ENCODE measurements around the gene ERVK3-1.

GRCh38 chr19:58351558-58351878 lies 46.3 kb downstream of the ERVK3-1 start:
- TF ChIP-seq RAD21 (IDR thresholded peaks at IDR 0.05; ENCODE audit: low read depth) (no peak), CTCF (IDR thresholded peaks at IDR 0.05 in 2 of 3, conservative IDR thresholded peaks at IDR 0.05 in 1 of 3; ENCODE audit: borderline replicate concordance in 1 of 3, insufficient read depth in 1 of 3, low read depth in 2 of 3, low read length in 2 of 3) (no peak), EZH2phosphoT487 (IDR thresholded peaks at IDR 0.05; ENCODE audit: borderline replicate concordance) (no peak), EZH2 (IDR thresholded peaks at IDR 0.05) (no peak), POLR2A (IDR thresholded peaks at IDR 0.05; ENCODE audit: borderline replicate concordance, extremely low read depth, insufficient read depth, insufficient read length) (no peak), JUND (IDR thresholded peaks at IDR 0.05) (no peak), ELF1 (IDR thresholded peaks at IDR 0.05; ENCODE audit: borderline replicate concordance, low read depth) (no peak), REST (IDR thresholded peaks at IDR 0.05; ENCODE audit: low read depth) (no peak), POLR2AphosphoS5 (IDR thresholded peaks at IDR 0.05; ENCODE audit: low read depth, low read length) (no peak), TCF7L2 (IDR thresholded peaks at IDR 0.05; ENCODE audit: borderline replicate concordance, extremely low read depth, insufficient read depth, insufficient read length) (no peak)
- TF ChIP-seq, protein P1, sequence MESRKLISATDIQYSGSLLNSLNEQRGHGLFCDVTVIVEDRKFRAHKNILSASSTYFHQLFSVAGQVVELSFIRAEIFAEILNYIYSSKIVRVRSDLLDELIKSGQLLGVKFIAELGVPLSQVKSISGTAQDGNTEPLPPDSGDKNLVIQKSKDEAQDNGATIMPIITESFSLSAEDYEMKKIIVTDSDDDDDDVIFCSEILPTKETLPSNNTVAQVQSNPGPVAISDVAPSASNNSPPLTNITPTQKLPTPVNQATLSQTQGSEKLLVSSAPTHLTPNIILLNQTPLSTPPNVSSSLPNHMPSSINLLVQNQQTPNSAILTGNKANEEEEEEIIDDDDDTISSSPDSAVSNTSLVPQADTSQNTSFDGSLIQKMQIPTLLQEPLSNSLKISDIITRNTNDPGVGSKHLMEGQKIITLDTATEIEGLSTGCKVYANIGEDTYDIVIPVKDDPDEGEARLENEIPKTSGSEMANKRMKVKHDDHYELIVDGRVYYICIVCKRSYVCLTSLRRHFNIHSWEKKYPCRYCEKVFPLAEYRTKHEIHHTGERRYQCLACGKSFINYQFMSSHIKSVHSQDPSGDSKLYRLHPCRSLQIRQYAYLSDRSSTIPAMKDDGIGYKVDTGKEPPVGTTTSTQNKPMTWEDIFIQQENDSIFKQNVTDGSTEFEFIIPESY (IDR thresholded peaks at IDR 0.05; ENCODE audit: extremely low read depth, insufficient replicate concordance, low read length), result no peak
- TF ChIP-seq, protein P2, sequence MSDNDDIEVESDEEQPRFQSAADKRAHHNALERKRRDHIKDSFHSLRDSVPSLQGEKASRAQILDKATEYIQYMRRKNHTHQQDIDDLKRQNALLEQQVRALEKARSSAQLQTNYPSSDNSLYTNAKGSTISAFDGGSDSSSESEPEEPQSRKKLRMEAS (IDR thresholded peaks at IDR 0.05), result no peak

All from HCT116 (cell line).